ENCODE data around the gene SUCLG1. TPM values are rescaled to one million over a fixed set of nuclear protein-coding genes. Genes with fewer than 3 reads are reported as not detected.

Gene SUCLG1
- total RNA-seq, 4 donors from 2014 or later, result 62.7 to 85.8 (median 74.5) TPM

- H3K4me1 ChIP-seq, result no peaks in the 10 kb centered on the region
- ATAC-seq, result no peak
- 35 to 36% methylated on average over 2 to 3 of the region's 3 CpGs for WGBS, 2 donors (ENCODE audit: low coverage in 1 of 2)
- H3K36me3 ChIP-seq, result no peaks in the 10 kb centered on the region
- H3K4me3 ChIP-seq, result no peak overlapping the region
- H3K27me3 ChIP-seq, result peaks cover 3% of the 10 kb centered on the region
- TF ChIP-seq EP300 (IDR thresholded peaks at IDR 0.05) (no peak), POLR2A (IDR thresholded peaks at IDR 0.05) (no peak), POLR2AphosphoS5 (IDR thresholded peaks at IDR 0.05) (no peak)
- TF ChIP-seq, protein P1, sequence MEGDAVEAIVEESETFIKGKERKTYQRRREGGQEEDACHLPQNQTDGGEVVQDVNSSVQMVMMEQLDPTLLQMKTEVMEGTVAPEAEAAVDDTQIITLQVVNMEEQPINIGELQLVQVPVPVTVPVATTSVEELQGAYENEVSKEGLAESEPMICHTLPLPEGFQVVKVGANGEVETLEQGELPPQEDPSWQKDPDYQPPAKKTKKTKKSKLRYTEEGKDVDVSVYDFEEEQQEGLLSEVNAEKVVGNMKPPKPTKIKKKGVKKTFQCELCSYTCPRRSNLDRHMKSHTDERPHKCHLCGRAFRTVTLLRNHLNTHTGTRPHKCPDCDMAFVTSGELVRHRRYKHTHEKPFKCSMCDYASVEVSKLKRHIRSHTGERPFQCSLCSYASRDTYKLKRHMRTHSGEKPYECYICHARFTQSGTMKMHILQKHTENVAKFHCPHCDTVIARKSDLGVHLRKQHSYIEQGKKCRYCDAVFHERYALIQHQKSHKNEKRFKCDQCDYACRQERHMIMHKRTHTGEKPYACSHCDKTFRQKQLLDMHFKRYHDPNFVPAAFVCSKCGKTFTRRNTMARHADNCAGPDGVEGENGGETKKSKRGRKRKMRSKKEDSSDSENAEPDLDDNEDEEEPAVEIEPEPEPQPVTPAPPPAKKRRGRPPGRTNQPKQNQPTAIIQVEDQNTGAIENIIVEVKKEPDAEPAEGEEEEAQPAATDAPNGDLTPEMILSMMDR (IDR thresholded peaks at IDR 0.05), result no peak
- H3K9me3 ChIP-seq, result no peaks in the 10 kb centered on the region
- no peak overlapping the region for H3K27ac ChIP-seq
These were observed 63.3 kb downstream of the SUCLG1 start for GRCh38 chr2:84395820-84396219.

DNA sequence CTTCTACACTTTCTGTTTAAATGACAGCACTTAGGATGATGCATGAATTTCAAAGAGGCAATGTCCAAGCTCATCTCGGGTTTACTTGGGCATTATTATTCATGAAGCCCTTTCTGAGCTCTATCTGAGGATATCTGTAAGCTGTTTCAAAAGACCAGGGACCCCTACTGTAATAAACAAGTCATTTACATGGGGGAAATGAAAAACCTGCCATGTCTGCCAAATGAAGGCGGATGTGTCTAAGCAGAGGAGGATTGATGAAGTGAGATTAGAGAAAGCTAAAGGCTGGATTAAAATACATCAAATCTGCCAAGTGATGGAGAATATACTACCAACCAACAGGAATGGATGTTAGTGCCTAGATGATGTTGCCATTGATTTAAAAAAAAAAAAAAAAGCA is 64.5 kb downstream of the SUCLG1 start:
- H3K27me3 ChIP-seq, result peaks cover 3% of the 10 kb centered on the region
- H3K36me3 ChIP-seq, result no peaks in the 10 kb centered on the region
- ATAC-seq, result no peak
- no peak overlapping the region for H3K4me3 ChIP-seq
- WGBS, 2 donors (ENCODE audit: low coverage in 1 of 2), result 33 to 38% methylated on average over 2 of the region's 2 CpGs
- no peak overlapping the region for H3K27ac ChIP-seq
- H3K4me1 ChIP-seq, result no peaks in the 10 kb centered on the region
- no peak for TF ChIP-seq POLR2A (IDR thresholded peaks at IDR 0.05)
- TF ChIP-seq, protein P1 (IDR thresholded peaks at IDR 0.05), result no peak
- no peak for TF ChIP-seq EP300 (IDR thresholded peaks at IDR 0.05)
- no peak for TF ChIP-seq POLR2AphosphoS5 (IDR thresholded peaks at IDR 0.05)
- no peaks in the 10 kb centered on the region for H3K9me3 ChIP-seq

GRCh38 chr2:84393829-84394228 is 65.3 kb downstream of the SUCLG1 start:
- ATAC-seq, result no peak
- TF ChIP-seq POLR2A (IDR thresholded peaks at IDR 0.05) (no peak), POLR2AphosphoS5 (IDR thresholded peaks at IDR 0.05) (no peak), EP300 (IDR thresholded peaks at IDR 0.05) (no peak)
- TF ChIP-seq, protein P1 (IDR thresholded peaks at IDR 0.05), result no peak

GRCh38 chr2:84389794-84390193 is 69.3 kb downstream of the SUCLG1 start:
- H3K4me1 ChIP-seq, result no peaks in the 10 kb centered on the region
- peaks cover 4% of the 10 kb centered on the region for H3K27me3 ChIP-seq
- no peak overlapping the region for H3K4me3 ChIP-seq
- no peaks in the 10 kb centered on the region for H3K36me3 ChIP-seq
- no peak for ATAC-seq
- H3K9me3 ChIP-seq, result no peaks in the 10 kb centered on the region
- no peak overlapping the region for H3K27ac ChIP-seq
- 80% methylated on average over 1 of the region's 1 CpG; no CpG with 5 or more reads in 1 of the 2 donors for whole genome bisulfite sequencing, 2 donors (ENCODE audit: low coverage in 1 of 2)
- TF ChIP-seq, protein P1 (IDR thresholded peaks at IDR 0.05), result no peak
- no peak for TF ChIP-seq POLR2AphosphoS5 (IDR thresholded peaks at IDR 0.05)

More at GRCh38 chr2:84393829-84394228, 65.3 kb downstream of the SUCLG1 start:
- H3K27me3 ChIP-seq, result peaks cover 3% of the 10 kb centered on the region
- no peak overlapping the region for H3K27ac ChIP-seq
- no peaks in the 10 kb centered on the region for H3K36me3 ChIP-seq
- H3K4me1 ChIP-seq, result no peaks in the 10 kb centered on the region
- H3K4me3 ChIP-seq, result no peak overlapping the region
- no peaks in the 10 kb centered on the region for H3K9me3 ChIP-seq

- WGBS, 2 donors (ENCODE audit: low coverage in 1 of 2), result no CpG with 5 or more reads among the region's 9 CpGs
- H3K4me1 ChIP-seq, result no peaks in the 10 kb centered on the region
- no peaks in the 10 kb centered on the region for H3K9me3 ChIP-seq
- H3K27ac ChIP-seq, result no peak overlapping the region
- no peak for ATAC-seq
- TF ChIP-seq POLR2A (IDR thresholded peaks at IDR 0.05), result no peak
- TF ChIP-seq, protein P1 (IDR thresholded peaks at IDR 0.05), result no peak
- TF ChIP-seq POLR2AphosphoS5 (IDR thresholded peaks at IDR 0.05), result no peak
- no peak for TF ChIP-seq EP300 (IDR thresholded peaks at IDR 0.05)
- H3K36me3 ChIP-seq, result no peaks in the 10 kb centered on the region
- peaks cover 5% of the 10 kb centered on the region for H3K27me3 ChIP-seq
- H3K4me3 ChIP-seq, result no peak overlapping the region
These were observed 70.1 kb downstream of the SUCLG1 start for GRCh38 chr2:84388921-84389490.

All from gastroesophageal sphincter (tissue), 4 donors.